Ecto neural progenitor cell (in vitro differentiated cells): Measurements from ENCODE around the gene KCND3.

Source experiments
- DNase-seq: peaks from one replicate; pipeline ENCODE4 v3.0.0-alpha.2; 2018; ENCODE audit warnings: low spot score

Gene KCND3

DNA sequence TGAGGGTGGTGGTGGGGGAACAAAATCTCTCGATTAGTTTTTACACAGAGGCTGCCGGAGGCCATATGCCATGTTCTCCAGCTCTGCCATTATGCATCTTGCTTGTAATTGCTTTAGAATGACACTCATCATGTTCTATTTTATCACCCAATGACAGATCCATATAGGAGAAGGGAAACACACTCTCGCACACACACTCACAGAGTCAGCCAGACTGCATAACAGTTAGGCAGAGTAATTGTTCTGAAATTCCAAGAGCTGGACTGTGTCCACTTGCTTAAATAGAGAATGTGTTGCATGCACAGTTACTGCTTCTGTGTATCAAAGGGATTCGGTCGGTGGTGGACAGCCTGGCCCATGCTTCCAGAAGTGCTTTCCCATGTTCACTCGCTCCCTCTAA lies 30.6 kb downstream of the KCND3 start:
- DNase-seq = no peak

DNA sequence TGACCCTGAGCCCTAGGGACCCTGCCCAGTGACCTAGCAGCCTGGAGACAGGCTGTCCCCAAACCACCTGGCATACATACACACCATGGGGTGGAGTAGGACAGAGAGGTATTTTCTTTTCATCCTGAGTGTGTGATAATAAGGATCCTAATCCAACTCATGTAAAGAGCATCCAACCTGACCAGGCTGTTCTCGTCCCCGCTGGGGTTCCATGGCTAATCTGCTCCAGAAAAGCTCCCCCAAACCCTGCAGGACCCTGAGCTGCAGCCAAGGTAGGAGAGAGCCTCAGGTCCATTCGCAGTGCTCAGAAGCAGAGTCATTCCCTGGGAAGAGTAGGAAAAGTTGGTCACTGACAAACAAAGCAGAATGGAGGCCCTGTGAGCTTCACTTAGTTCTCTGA lies 31.4 kb downstream of the KCND3 start:
- no peak for DNase-seq

DNA sequence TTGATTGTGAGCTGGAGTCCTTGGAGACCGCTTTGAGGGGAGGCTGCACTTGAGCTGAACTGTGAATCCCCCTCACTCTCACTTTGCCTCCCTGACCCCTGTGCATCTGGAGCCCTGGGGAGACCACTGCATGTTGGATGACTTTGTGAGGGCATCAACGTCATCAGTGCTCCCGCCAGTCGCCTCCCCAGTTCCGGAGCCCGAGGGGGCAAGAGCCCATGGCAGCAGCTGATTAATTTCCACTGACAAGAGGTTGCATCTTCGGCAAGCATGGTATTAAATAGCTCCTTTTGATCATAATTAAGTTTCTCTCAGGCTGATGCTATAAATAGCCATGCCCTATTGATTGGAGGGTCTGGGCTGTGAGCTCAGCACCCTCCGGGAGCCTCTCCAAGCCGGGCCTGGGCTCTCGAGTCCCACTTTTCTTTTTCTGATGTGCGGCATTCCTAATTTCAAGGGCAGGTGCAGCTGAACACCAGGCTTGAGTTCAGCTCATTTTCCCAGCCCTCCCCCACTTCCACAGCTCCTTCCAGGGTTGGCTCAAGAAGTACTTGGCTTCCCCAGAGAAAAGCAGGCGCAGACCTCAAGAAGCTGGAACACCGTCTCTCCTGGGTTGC lies 33.2 kb downstream of the KCND3 start:
- no peak for DNase-seq

DNA sequence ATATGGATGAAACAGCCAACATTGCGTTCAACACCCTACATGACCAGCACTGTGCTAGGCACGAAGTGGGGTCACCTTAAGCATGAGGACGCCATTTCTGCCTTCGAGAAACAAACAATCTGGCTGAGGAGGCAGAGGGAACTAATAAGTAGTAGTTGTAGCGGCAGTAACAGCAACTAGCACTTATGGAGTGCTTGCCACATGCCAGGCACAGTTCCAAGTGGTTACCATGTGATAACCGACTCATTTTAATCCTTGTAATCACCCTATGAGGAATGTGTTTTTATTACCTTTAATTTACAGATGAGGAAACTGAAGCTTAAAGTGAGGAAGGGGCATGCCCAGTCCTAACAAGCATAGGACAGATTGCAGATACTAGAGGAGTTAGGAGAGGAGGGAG lies 33.7 kb downstream of the KCND3 start:
- DNase-seq = no peak

DNA sequence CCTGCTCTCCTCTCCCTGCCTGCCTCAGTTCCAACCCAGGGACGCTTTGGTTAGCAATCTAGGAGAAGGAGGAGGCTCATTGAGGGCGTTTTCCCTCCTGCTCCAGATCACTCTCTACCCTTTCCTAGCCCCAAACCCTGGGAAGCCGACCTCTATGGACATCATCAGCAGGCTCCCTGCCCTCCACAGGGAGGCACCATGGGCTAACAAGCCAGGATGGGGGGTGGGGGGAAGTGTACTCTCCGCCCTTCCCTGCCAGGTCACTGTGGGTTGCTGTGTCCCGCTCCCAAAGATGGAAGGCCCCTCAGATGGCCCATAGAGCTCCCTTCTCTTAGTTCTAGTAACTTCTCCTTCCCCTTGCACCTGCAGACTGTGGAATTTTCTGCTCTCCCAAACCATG lies 35.7 kb downstream of the KCND3 start:
- DNase-seq = no peak

DNA sequence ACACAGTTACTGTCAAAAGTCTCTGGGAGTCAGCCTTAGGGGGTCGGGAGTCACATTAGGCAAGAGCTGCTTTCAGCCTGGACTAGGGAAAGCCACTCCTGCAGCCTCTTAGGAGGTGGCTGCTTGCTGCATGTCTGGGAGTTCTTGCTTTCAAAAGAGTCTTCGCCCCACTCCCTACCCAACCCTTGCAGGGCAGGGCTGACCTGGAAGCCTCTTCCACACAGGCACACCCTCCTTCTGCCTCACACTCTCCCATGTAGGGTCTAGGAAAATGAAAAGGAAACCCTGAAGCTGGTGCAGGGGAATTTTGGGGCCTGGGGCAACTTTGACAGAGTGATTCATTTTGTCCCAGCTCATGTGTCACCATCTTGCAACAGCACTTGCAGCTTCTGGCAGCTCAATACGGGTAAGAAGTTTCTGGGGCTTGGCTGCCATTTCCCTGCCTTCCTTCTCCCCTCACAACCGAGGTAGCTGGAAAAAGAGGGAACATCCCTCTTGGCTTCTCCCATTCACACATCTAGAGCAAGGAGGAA lies 37.3 kb downstream of the KCND3 start:
- DNase-seq = no peak

DNA sequence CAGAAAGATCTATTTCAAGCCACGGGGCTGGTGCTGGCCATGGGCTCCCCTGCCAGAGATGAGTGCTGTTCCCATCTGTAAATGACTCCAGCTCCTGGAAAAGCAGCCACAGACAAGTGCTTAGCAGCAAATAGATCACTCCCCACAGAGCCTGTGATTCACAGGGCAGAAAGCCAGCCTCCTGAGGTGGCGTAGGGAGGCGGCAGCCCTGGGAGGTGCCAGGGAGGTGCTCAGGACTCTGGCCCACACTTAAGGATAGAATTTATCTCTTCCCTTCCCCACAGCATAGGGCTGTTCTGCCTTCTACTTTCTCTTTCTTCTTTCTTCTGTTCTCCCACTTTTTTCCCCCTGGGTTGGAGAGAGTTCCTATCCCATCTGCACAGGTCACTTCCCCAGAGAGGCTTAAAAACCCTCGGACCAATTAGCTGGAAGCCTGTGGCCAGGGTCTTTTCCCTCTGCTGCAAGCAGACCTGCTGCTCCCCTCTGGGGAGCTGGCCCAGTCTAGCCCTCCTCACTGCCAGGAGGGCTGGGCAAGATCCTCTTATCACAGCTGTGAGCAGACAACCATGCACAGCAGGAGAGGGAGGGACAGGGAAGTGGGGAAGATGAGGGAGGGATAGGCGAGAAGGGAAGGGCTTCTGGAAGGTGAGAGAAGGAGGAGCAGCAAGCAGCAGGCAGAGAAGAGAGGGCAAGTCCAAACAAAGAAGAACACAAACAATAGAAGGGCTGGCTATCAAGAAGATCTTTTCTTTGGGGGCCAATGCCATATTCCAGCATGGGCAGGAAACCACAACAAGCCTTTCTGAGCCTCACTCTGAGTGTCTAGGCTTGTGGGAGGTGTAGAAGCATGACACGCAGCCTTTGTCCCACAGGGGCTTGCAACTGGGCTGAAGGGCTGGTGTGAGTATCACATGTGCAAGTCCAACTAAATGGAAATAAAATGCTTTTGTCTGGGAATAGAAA lies 41.0 kb downstream of the KCND3 start:
- DNase-seq = peak; percentile 60

DNA sequence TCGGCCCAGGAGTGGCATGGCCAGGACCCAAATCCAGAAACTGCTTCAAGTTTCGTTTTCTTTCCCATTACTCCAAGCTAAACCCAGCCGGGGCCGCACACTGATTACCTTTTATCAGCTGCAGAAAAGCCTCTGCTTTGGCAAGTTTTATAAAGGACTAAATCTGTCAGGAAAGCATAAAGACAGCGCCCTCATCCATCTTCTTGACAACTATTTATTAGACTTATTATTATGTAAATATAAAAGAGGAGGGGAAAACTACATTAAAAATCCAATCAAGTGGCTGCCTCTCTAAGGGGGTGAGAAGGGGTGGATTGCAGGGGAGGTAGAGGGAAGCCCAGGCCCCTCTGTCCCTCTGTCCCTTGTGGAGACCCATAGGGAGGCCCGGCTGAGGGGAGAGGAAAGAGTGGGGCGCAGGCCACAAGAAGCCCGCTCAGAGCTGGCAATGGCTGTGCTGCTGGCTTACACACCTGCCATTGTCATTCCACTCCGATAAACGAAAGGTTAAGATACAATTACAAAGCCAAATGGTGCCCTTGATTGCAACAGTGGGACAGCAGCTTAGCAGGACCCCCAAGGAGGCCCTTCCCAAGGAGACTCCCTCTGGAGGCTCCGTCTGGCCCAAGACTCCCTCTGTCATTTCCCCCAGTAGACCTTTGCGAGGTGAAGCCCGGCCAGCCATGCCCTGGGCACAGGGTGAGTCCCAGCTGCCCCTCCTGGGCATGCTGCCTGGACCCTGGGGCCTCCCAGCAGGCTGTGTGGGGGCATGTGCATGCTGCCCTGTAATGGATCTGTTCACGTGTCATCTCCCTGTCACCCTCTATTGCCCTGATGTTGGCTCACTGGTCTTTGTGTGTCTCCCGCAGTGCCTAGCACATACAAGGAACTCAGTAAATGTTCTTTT lies 45.4 kb downstream of the KCND3 start:
- DNase-seq = no peak

DNA sequence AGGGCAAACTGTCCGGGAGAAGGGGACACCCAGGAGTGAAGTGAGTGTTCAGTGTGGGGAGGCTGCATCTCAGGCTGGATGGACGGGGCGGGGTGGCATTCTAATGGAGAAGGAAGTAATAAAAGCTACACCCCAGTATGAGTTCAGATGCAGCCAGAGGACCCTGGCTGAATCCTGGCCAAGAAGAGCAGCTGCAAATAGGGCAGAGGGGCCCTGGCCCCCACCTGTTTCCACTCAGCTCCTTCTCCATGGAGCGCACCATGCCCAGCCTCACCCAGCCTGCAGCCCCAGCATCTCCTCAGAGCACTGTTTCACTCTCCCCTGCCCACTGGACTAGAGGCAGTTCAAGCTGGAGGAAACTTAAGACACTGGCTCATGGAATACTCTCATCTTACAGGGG lies 46.4 kb downstream of the KCND3 start:
- no peak for DNase-seq

DNA sequence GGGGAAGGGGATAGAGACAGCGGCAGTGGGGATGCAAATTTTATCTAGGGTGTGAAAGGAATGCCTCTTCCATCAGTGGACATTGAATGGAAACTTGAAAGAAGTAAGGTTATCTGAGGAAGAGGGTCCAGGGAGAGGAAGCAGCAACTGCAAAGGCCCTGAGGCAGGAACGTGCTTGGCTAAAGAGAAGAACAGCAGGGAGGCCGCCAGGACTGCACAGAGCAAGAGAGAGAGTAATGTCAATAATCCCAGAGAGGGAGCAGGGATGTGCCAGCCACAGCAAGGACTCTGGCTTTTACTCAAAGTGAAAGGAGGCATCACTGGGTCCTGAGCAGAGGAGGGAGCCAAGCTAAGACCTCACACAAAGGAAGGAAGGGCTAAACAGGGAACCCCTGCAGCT lies 50.9 kb downstream of the KCND3 start:
- no peak for DNase-seq

DNA sequence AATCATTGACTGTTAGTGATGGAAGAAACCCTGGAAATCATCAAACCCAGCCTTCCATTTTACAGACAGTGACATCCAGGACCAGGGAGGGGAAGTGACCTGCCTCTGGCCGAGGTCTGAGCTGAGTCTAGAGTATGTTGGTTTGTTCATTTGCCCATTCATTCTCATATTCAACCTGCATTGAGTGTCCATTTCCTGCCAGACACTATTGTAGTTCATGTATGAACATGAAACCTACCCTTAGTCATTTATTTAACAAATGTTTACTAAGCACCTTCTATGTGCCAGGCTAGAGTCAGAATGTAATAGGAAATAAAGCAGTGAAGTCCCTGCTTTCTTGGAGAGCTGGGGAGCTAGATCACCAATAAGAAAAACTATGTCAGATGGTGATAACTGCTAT lies 51.3 kb downstream of the KCND3 start:
- DNase-seq = no peak

DNA sequence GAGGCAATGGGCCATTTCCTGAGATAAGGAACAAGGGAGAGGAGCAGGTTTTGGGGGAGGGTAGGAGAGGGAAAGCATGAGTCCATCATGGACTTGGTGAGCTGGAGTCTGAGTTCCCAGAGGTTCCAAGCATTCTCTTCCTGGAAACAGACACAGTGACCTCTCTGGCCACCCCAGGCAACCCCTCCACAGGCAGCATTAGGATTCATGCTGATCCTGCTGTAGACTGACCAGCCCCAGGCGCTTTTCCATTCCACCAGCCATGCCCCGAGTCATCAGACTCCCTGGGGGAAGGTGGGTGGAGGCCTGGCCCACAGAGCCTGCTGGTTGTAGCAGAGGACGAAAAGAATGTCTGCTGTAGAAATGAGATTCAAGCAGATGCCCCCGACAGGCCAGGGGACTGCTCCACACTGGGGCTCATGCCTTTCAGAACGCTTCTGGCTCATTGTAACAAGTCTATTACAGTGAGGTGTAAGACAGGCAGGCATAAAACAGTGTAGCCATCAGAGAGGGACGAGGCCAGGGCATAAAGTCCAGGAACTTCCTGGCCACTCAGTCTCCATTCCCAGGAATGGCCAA lies 52.2 kb downstream of the KCND3 start:
- no peak for DNase-seq

DNA sequence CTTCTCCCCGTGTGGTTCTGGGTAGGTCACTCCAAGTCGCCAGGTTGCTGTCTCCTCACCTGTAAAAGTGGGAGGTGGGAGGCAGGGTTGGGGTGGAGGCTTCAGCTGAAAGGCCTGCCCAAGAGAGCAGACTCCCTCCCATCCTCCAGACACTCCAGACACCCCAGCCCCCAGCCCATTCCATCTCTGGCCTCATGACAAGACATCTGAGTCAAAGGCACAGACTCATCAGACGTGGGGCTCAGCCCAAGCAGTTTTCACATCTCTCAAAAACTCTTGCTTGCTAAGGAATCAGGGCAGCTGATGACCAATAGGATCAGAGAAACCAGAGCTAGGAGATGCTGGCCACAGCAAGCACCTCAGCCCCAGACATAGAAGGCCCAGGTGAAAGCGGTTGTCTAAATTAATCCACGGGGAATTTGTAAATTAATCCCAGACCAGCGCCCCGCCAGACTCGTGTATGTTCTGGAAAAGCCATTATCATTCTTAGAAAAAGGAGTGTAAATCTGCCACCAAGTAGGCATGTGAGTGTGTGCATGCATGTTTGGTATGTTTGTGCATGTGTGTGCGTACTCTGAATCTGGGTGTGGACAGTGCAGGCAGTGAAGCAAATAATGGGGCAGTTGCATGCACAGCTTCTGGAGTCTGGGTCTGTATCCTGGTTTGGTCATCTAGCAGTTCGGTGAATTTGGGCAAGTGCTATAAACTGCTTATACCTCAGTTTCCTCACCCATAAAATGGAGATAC lies 55.2 kb downstream of the KCND3 start:
- DNase-seq = no peak

DNA sequence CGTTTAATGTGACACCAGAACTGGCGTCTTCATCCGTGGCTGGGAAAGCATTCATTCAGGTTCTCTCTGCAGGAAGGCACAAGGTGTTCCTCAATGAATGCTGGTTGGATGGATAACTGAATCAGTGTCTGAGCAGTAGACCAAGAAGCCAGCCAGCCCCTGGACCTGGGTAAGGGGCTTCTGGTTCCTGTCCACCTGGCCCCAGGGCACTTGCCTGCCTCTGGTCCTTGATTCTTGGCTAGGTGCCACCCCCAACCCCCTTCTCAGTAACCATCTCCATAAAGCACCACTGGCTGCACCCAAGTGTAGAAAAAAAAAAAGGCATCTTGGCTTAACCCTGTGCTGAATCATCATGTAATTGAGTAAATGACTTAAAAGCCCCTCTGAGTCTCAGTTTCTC lies 59.1 kb downstream of the KCND3 start:
- DNase-seq = no peak

DNA sequence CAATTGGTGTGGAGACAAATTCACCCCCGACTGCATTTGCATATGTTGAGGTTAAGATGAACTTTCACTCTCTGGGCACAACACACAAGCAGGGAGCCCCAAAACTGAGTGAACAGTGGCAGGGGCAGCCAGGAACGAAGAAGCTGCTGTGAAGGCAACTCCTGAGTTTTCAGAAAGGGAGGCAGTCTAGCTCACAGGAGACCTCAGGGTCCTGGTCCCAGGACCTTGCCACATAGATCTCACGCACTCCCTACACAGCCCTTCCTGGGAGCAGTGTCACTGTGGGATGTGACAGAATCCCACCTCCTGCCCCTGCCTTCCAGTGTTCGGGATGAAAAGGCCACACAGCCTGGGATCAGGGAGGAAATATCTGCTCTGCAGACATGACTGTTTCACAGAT lies 60.9 kb downstream of the KCND3 start:
- no peak for DNase-seq

DNA sequence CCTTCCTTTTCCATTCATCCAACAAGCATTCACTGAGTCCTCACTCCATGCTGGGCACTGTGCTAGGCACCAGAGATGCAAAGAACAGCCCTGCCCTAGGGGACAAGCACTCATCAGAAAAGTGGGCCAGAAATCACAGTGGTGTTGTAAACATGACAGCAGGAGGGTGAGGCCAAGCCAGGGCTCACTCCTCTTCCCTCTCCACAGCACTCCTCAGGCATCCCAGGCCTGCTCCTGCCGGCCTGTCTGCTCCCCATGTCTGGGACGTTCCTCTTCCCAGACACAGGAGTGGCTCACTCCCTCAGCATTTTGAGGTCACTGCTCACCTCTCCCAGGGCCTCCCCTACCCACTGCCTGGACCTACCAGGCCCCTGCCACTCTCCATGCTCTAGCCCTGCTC lies 61.8 kb downstream of the KCND3 start:
- no peak for DNase-seq

DNA sequence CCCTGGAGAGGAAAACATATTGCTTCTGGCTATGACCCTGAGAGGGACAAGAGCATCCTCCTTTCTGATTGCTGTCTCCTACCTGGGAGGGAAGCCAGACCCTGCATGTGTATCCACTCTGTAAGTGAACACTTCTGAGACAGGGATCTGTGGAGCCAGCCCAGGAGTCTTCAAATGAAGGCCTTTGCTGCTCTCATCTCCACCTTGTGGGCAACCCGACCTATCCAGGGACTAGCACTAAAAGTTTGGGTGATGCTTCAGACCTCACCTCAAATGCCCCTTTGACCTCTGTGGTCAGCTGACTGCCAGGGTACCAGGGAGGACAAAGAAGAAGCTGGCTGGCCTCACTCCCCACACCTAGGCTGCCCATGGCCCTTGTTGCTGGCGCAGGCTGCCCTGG lies 64.7 kb downstream of the KCND3 start:
- DNase-seq = no peak

DNA sequence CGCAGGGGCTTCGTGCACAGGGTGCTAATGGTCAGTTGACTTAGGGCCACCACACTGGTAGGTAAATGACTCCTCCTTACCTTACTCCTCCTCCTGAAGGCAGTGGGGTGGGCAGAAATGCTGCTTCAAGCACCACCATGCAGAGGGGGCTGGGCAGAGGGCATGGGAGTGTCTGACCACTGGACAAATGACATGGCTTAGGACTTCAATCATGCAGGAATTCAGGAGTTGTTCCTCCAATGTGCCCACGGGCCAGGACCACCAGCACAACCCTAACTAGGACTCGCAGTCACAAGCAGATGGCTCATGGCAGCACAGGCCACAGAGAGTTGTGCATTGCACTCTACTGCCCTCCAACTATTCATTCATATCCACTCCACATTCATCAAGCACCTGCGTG lies 65.7 kb downstream of the KCND3 start:
- DNase-seq = no peak

DNA sequence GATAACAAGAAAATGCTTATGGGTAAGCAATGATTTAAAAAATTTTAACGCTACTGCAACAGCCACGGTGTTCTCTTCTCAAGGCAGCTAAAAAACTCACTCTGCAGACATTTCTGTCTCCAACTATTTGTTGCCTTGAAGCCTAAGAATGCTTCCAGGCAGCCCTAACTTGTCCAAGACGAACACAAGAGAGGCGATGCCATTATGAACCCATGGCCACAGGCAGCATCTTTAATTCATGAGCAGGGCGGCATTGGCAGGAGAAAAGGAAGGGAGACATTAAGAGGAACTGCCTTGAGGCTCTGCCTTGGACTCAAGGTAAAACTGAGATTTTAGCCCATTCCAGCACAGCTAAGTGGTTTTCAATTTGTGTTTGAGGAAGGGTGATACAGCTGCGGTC lies 67.5 kb downstream of the KCND3 start:
- no peak for DNase-seq

DNA sequence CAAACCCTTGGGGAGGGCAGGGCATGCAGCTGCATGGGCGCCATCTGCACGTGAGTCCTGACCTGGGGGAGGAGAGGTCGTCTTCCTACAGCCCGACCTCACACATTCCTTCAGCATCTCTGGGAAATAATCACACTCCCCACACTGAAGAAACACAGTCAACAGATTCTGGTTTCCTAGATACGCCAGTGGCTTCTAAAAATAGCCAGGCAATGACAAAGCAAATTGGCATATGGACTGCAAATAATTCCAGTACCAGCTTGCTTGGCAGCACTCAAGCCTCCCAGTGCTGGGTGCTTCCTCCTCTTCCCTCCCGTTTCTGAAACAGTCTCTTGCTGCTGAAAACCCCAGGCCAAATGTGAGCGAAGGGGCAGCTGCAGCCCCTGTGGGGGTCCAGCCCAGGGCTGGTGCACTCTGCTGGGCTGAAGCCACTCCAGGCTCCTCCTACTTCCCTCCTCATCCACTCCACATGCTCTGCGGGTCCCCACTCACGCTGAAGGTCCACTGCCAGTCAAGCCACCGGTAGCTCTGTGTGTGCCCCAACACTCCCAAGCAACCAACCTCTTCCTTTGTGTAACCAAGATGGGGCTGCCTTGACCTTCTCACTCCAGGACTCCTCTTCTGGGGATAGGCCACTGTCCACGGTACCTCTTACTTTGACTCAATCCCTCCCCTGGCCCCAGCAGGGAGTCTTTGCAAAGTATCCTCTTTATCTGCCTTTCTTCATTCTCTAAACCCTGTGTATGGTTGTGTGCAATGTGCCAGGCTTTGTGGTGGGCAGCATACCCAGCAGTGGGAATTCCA lies 69.0 kb downstream of the KCND3 start:
- no peak for DNase-seq
